ENCODE data around the gene PRKG2.

DNA sequence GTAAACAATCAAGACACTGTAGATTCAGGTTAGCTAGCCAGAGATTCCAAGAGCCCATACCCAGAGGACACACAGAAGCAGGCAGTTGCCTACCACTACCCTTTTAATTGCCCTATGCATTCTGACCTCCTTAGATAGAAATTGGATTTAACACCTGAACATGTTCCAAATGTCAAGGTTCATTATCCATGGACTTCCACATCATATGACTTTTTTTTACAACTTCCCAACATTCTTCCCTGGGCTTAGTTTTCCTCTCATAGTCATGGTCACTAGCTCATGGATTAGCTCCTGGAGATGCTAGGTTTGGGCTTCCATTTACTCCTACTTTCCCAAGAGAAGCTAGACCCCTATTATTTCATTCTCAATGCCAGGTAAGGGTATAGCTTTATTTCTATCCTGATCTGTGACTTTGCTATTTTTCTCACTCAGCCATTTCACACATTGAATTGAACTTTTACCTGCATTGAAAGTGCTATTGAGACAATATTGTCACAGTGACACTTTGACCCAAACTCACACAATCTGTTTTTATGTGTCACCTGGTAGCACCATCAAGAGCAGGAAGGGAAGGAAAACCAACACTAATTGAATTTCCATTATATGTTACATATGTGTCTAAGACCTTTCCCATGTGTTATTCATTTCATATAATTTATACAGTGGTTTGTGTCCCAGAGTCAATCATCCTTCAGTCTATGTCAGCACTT lies 44.0 kb upstream of the PRKG2 start:
- TF ChIP-seq, protein P1, sequence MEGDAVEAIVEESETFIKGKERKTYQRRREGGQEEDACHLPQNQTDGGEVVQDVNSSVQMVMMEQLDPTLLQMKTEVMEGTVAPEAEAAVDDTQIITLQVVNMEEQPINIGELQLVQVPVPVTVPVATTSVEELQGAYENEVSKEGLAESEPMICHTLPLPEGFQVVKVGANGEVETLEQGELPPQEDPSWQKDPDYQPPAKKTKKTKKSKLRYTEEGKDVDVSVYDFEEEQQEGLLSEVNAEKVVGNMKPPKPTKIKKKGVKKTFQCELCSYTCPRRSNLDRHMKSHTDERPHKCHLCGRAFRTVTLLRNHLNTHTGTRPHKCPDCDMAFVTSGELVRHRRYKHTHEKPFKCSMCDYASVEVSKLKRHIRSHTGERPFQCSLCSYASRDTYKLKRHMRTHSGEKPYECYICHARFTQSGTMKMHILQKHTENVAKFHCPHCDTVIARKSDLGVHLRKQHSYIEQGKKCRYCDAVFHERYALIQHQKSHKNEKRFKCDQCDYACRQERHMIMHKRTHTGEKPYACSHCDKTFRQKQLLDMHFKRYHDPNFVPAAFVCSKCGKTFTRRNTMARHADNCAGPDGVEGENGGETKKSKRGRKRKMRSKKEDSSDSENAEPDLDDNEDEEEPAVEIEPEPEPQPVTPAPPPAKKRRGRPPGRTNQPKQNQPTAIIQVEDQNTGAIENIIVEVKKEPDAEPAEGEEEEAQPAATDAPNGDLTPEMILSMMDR (conservative IDR thresholded peaks at IDR 0.05; ENCODE audit: low read depth, low read length): no peak
- TF ChIP-seq EZH2 (IDR thresholded peaks at IDR 0.05; ENCODE audit: borderline replicate concordance, low read depth, low read length, poor library complexity, severe bottlenecking): no peak

All from A673 (cell line).